GM11168 (cell line): ENCODE results near the gene EXOC1L.

ENCODE experiments used
- in situ Hi-C: fragments of 300-500 bp; cut with MboI; formaldehyde crosslinking; loops from one replicate; pipeline ENCODE4 v1.12.0; 2022; ENCODE audit warnings: low sequenced_read_pairs; ENCODE audit not compliant: unreplicated experiment

Gene EXOC1L

GRCh38 chr4:55819634-55820033, at the start of gene EXOC1L:
TSS of gene EXOC1L (plus strand) at chr4:55819790. CDS start at chr4:55820027, 237 bp downstream.
- in situ Hi-C loops = no loop called here

GRCh38 chr4:55770662-55771061, 48.9 kb upstream of the EXOC1L start:
- in situ Hi-C loops = no loop called here

GRCh38 chr4:55781341-55781740, 38.2 kb upstream of the EXOC1L start:
- in situ Hi-C loops = no loop called here

- in situ Hi-C loops = no loop called here
These were observed 37.8 kb upstream of the EXOC1L start for GRCh38 chr4:55781812-55782211.

- in situ Hi-C loops = no loop called here
These were observed 36.0 kb upstream of the EXOC1L start for GRCh38 chr4:55783584-55783983.

GRCh38 chr4:55784747-55785146, 34.8 kb upstream of the EXOC1L start:
- in situ Hi-C loops = no loop called here

- in situ Hi-C loops = no loop called here
These were observed 27.9 kb upstream of the EXOC1L start for GRCh38 chr4:55791666-55792065.

GRCh38 chr4:55793479-55793878, 26.1 kb upstream of the EXOC1L start:
- in situ Hi-C loops = no loop called here

GRCh38 chr4:55794053-55794452, 25.5 kb upstream of the EXOC1L start:
- in situ Hi-C loops = no loop called here

- in situ Hi-C loops = no loop called here
These were observed 24.2 kb upstream of the EXOC1L start for GRCh38 chr4:55795341-55795740.

- in situ Hi-C loops = no loop called here
These were observed 18.1 kb upstream of the EXOC1L start for GRCh38 chr4:55801498-55801897.

- in situ Hi-C loops = no loop called here
These were observed 12.0 kb upstream of the EXOC1L start for GRCh38 chr4:55807556-55807955.

GRCh38 chr4:55808186-55808585, 11.4 kb upstream of the EXOC1L start:
- in situ Hi-C loops = no loop called here

GRCh38 chr4:55808632-55809031, 11.0 kb upstream of the EXOC1L start:
- in situ Hi-C loops = no loop called here

- in situ Hi-C loops = no loop called here
These were observed 1.9 kb upstream of the EXOC1L start for GRCh38 chr4:55817691-55818090.

- in situ Hi-C loops = no loop called here
These were observed 689 bp downstream of the EXOC1L start for GRCh38 chr4:55820279-55820678.

GRCh38 chr4:55822329-55822728, 2.7 kb downstream of the EXOC1L start:
- in situ Hi-C loops = no loop called here

GRCh38 chr4:55824865-55825264, 5.3 kb downstream of the EXOC1L start:
- in situ Hi-C loops = no loop called here

GRCh38 chr4:55826986-55827385, 7.4 kb downstream of the EXOC1L start:
- in situ Hi-C loops = no loop called here

- in situ Hi-C loops = no loop called here
These were observed 8.0 kb downstream of the EXOC1L start for GRCh38 chr4:55827582-55827981.

GRCh38 chr4:55830048-55830447, 10.5 kb downstream of the EXOC1L start:
- in situ Hi-C loops = no loop called here

GRCh38 chr4:55830716-55831115, 11.1 kb downstream of the EXOC1L start:
- in situ Hi-C loops = no loop called here
